Measurements from ENCODE around the gene S100A11.
A peak's percentile ranks its signal among the peaks of the same experiment; 100 is the strongest.

S100A11 gene

DNA sequence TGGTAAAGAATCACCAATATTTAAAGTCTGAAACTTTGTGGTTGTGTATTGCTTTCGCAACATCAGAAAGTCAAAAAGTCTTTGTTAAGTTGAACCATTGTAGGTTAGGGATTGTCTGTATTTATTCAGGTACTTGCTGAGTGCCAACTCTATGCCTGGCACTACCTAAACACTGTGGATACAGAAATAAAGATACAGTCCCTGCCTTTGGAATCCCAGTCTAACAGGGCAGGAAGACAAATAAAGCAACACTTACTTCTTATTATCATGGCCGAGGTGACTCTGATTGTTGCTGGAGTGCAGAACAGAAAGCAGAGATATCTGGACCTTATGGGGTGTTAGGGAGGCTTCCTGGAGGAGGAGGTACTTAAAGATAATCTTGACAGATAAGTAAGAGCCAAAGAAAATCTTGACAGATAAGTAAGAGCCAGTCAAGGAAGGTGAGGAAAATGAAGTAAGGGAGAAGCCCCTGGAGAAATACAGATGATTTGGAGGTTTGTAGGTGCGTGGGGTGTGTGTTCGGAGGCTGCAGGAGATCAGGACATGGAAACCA, 31.4 kb downstream of the S100A11 start:
- Mint-ChIP-seq H3K27ac (no peak overlapping the region), H3K4me1 (ENCODE audit: low read depth) (peaks cover 30% of the 10 kb centered on the region), H3K36me3 (ENCODE audit: low read depth) (no peaks in the 10 kb centered on the region), H3K27me3 (peaks cover 29% of the 10 kb centered on the region), H3K9me3 (no peaks in the 10 kb centered on the region), H3K4me3 (no peak overlapping the region)
- intact Hi-C loops (cut with micrococcal nuclease): no loop called here

DNA sequence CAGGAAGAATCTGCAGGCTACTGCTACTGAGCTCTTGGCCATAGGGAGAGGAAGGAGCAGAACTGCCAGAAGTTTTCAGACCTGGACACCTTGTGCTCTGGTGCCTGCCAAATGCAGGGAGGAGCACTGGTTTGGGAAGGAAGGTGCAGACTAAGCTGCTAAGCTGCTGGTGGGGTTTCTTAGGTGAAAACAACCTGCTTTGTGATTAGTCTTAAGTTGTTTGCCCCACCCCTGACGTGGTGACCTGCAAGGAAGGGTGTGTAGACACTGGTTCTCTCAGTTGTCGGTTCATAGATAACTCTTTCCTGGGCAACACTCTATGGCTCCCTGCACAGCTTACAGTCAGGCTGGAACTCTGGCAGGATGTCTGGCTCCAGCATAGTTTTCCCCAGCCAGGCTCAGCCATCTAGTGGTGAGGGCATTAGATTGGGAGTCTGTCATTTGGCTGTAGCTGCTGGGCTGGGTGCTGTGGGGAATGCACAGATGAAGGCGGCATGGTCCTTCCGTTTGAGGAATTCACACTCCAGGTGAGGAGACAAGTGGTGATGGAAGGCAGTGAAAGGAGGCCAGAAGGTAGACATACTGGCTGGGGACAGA, 32.9 kb downstream of the S100A11 start:
- intact Hi-C loops (cut with micrococcal nuclease): loop anchor here (5.0 kb wide), 1 partner anchor 33 kb away; the partner anchor contains the start of gene S100A11
- H3K4me1 Mint-ChIP-seq (ENCODE audit: low read depth): peaks cover 34% of the 10 kb centered on the region
- H3K9me3 Mint-ChIP-seq: no peaks in the 10 kb centered on the region
- H3K27me3 Mint-ChIP-seq: peaks cover 26% of the 10 kb centered on the region
- H3K36me3 Mint-ChIP-seq (ENCODE audit: low read depth): no peaks in the 10 kb centered on the region
- peak overlapping the region; percentile 45 for H3K27ac Mint-ChIP-seq
- H3K4me3 Mint-ChIP-seq: no peak overlapping the region

DNA sequence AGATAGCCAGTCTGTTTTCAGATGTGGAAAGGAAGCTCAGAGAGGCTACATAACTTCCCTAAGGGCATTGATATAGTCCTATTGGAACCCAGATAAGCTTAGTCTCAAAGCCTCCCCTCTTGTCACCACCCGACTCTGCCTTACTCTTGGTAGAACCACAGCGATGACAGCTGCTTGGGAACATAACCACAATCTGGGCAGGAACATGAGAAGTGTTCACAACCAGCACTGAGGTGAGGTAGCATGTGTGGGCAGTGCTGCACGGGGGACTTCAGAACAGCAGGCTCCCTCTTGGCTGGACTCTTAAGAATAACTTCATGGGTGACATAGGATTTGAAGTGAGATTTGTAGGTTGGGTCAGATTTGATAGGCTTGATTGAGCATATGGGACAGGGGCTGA, 33.8 kb downstream of the S100A11 start:
- intact Hi-C loops (cut with micrococcal nuclease): loop anchor here (5.0 kb wide), 1 partner anchor 34 kb away; the partner anchor contains the start of gene S100A11
- no peak overlapping the region for H3K4me3 Mint-ChIP-seq
- H3K36me3 Mint-ChIP-seq (ENCODE audit: low read depth): no peaks in the 10 kb centered on the region
- H3K27ac Mint-ChIP-seq: peak overlapping the region; percentile 45
- peaks cover 21% of the 10 kb centered on the region for H3K27me3 Mint-ChIP-seq
- H3K4me1 Mint-ChIP-seq (ENCODE audit: low read depth): peaks cover 34% of the 10 kb centered on the region
- H3K9me3 Mint-ChIP-seq: no peaks in the 10 kb centered on the region

DNA sequence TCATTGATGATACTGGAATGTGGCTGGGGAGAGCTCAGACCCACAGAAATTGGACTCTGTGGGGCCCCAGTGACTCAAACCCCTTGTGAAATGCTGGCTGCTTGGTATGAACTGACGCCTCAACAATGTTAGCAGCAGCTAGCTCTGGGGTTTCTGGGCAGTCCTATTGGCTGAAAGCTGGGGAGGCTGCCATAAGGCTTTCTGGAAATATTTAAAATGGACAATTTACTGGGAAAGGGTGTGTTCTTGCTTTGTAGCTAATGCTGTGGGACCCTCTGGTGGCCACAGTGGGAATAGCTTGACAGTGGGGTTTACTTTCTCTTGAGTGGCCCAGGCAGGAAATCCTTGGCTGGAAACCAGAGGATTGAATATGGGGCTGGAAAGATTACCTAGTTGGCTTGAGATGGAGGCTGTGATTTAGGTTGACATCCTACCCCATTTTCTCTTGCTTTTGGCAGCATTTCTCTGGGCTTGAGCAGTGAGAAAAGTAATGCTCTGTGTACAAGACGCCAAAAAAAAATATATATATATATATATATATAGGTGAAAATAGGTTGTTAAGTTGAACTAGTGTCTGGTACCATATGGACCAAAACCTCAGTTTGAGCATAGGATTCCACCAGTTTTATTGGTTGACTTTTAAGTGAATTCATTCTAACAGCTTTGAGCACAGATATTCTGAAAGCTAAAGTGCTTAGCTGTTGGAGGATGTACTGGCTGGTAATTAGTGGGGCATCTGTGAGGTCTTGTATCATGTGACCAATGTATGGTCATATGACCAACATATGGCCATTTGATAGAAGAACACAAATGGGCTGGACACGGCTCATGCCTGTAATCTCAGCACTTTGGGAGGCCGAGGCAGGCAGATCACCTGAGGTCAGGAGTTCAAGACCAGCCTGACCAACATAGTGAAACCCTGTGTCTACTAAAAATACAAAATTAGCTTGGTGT, 34.9 kb downstream of the S100A11 start:
- no peak overlapping the region for H3K4me3 Mint-ChIP-seq
- H3K36me3 Mint-ChIP-seq (ENCODE audit: low read depth): no peaks in the 10 kb centered on the region
- H3K27ac Mint-ChIP-seq: peak overlapping the region; percentile 85
- no peaks in the 10 kb centered on the region for H3K9me3 Mint-ChIP-seq
- H3K27me3 Mint-ChIP-seq: peaks cover 17% of the 10 kb centered on the region
- intact Hi-C loops (cut with micrococcal nuclease): loop anchor here (1.0 to 5.0 kb wide), 3 partner anchors 34 to 114 kb away; partner anchors contain the start of gene S100A11
- peaks cover 39% of the 10 kb centered on the region for H3K4me1 Mint-ChIP-seq (ENCODE audit: low read depth)

DNA sequence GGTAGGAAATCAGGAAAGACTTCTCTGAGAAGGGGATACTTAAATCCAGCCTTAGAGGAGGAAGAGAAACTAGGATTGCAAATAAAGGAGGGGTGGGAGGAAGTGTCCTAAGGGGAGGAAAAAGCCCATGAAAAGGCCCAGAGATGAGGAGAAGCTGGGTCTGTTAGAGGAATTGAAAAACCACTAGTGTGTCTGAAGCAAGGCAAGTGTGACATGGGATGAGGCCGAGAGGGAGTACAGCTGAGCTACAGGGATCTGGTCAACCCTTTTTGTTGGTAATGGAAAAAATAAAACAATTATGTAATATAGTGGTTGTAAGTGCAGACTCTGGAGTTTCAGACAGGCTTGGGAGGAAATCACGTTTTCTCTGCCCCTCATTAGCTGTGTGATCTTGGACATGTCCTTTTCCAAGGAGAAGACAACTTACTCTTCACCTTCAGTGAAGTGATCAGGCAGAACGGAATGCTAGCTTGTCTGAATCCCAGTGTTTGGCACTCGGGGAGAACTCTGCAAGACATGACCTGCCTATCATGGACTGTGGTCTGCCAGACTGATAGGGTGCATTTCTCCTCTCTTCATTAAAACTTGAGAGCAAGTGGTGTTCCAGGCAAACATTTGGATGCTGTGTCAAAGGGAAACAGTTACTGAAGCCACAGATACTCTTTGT, 35.7 kb downstream of the S100A11 start:
- H3K4me1 Mint-ChIP-seq (ENCODE audit: low read depth): peaks cover 39% of the 10 kb centered on the region
- intact Hi-C loops (cut with micrococcal nuclease): loop anchor here (1.0 to 5.0 kb wide), 3 partner anchors 33 to 113 kb away; partner anchors contain the start of gene S100A11
- H3K9me3 Mint-ChIP-seq: no peaks in the 10 kb centered on the region
- H3K27ac Mint-ChIP-seq: peak overlapping the region; percentile 85
- H3K27me3 Mint-ChIP-seq: peaks cover 17% of the 10 kb centered on the region
- no peak overlapping the region for H3K4me3 Mint-ChIP-seq
- no peaks in the 10 kb centered on the region for H3K36me3 Mint-ChIP-seq (ENCODE audit: low read depth)

DNA sequence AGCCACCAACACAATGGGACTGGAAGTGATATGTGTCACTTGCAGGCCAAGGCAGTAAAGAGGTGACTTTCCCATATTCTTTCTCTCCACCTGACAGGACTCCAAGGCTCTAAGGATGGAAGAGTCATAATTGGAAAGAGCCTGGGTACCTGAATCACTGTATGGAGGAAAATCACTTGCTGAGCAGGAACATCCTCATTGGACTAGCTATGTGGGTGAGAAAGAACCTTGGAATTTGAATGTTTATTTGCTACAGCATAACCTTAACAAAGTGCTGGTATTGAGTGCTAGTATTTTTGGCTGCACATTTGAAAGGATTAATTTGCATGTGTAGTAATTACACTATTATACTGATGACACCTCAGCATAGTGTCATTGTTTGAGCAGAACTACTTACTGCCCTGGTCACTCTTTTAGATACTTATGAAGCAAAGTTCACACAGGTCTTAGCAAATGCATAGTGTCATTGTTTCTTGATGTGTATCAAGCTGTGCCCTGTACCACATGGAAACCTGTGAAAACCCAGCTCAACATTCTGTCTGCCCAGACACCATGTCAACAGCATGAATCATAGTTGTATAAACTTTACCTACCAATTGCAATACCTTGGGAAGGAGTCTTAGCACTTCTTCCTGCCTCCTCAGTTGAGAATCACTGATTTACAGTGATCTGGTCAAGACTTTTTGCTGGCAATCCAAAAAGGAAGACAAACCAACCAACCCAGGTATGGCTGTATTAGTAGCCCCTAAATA, 38.0 kb downstream of the S100A11 start:
- H3K27me3 Mint-ChIP-seq: peaks cover 7% of the 10 kb centered on the region
- intact Hi-C loops (cut with micrococcal nuclease): no loop called here
- H3K27ac Mint-ChIP-seq: no peak overlapping the region
- H3K4me1 Mint-ChIP-seq (ENCODE audit: low read depth): peaks cover 45% of the 10 kb centered on the region
- H3K9me3 Mint-ChIP-seq: no peaks in the 10 kb centered on the region
- H3K36me3 Mint-ChIP-seq (ENCODE audit: low read depth): no peaks in the 10 kb centered on the region
- H3K4me3 Mint-ChIP-seq: no peak overlapping the region

DNA sequence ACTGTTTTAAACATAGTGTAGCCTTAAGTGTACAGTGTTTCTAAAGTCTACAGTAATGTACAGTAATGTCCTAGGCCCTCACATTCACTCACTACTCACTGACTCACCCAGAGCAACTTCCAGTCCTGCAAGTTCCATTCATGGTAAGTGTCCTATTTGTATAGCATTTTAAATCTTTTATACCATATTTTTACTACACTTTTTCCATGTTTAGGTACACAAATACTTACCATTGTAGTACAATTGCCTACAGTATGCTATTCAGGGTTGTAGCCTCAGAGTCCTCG, 39.6 kb downstream of the S100A11 start:
- H3K27me3 Mint-ChIP-seq: no peaks in the 10 kb centered on the region
- intact Hi-C loops (cut with micrococcal nuclease): no loop called here
- H3K27ac Mint-ChIP-seq: no peak overlapping the region
- H3K4me1 Mint-ChIP-seq (ENCODE audit: low read depth): peaks cover 38% of the 10 kb centered on the region
- H3K9me3 Mint-ChIP-seq: no peaks in the 10 kb centered on the region
- H3K4me3 Mint-ChIP-seq: no peak overlapping the region
- H3K36me3 Mint-ChIP-seq (ENCODE audit: low read depth): peaks cover 12% of the 10 kb centered on the region

DNA sequence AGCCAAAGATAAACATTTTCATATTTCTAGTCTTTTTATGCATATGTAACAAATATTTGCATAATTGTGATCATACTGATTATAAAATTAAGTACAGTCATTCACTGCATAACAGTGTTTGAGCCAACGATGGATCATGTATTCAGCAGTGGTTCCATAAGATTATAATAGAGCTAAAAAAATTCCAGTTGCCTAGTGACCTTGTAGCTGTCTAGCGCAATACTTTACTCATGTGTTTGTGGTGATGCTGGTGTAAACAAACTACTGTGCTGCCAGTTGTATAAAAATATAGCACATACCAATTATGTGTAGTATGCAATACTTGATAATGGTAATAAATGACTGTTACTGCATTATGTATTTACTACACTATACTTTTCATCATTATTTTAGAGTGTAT, 41.0 kb downstream of the S100A11 start:
- intact Hi-C loops (cut with micrococcal nuclease): loop anchor here (1.0 kb wide), 1 partner anchor 61 kb away; no protein-coding TSS in a partner anchor
- H3K27me3 Mint-ChIP-seq: no peaks in the 10 kb centered on the region
- H3K36me3 Mint-ChIP-seq (ENCODE audit: low read depth): peaks cover 27% of the 10 kb centered on the region
- peaks cover 40% of the 10 kb centered on the region for H3K4me1 Mint-ChIP-seq (ENCODE audit: low read depth)
- no peak overlapping the region for H3K27ac Mint-ChIP-seq
- H3K4me3 Mint-ChIP-seq: no peak overlapping the region
- H3K9me3 Mint-ChIP-seq: no peaks in the 10 kb centered on the region

DNA sequence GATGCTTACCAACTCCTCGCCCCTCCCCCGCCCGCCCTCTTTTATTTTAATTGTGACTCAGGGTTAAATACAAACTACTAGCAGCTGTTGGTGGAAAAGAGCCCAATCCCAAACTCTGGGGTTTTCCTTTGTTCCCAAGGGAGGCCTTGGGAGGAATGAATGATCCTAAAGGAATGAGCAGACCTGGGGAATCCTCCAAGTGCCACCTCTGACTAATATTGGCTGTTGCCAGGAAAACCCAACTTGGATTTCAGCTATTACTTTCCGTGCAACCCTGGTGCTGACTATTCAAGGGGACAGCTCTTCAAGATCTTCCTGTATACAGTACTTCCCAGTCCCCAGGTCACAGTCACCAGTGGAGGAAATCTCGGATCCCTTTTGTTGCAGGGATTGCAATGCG, 41.8 kb downstream of the S100A11 start:
- H3K4me1 Mint-ChIP-seq (ENCODE audit: low read depth): peaks cover 41% of the 10 kb centered on the region
- H3K4me3 Mint-ChIP-seq: no peak overlapping the region
- H3K9me3 Mint-ChIP-seq: no peaks in the 10 kb centered on the region
- intact Hi-C loops (cut with micrococcal nuclease): loop anchor here (1.0 kb wide), 1 partner anchor 61 kb away; no protein-coding TSS in a partner anchor
- H3K36me3 Mint-ChIP-seq (ENCODE audit: low read depth): peaks cover 35% of the 10 kb centered on the region
- H3K27ac Mint-ChIP-seq: peak overlapping the region; percentile 58
- no peaks in the 10 kb centered on the region for H3K27me3 Mint-ChIP-seq

DNA sequence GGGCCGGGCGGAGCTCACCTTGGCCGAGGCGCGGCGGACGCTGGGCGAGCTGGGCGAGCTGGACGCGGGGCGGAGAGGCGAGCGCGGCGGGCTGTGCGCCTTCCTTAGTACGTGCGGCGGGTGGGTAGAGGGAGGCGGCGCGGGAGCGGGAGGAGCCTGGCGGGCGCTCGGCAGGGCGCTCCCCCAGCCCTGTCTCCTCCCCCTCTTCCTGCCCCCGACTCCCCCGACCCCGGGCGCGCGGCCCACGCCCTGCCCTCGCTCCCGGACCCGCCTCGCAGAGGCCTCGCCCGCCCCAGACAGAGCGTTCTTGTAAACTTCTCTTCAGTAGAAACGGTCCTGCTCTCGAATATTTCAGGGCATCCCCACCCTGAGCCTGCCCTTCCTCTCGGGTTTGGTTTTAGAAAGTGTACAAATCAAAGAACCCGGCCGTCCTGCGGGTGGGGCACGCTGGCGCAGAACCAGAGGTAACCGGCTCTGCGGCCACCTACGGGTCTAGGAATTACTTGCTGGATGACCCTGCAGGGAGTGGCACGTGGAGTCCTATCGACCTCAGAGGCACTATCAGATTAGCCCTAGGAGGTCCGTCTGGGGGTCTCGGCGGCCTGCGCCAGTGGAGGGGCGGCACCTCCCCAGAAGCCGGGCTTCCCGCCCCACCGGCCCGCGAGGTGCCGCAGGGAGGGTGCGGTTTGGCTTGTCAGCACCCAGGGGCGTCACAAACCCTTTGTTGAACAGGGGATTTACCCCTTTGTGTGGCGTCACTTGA, 42.9 kb downstream of the S100A11 start, which contains the start of gene S100A10:
S100A10 (minus strand) TSS at position 126 of the 763 bp plus-strand sequence. CDS start 7,629 bp downstream, outside the sequence.
- Mint-ChIP-seq H3K27me3 (no peaks in the 10 kb centered on the region), H3K4me1 (ENCODE audit: low read depth) (peaks cover 52% of the 10 kb centered on the region), H3K36me3 (ENCODE audit: low read depth) (peaks cover 38% of the 10 kb centered on the region), H3K4me3 (peak within 1 kb of the TSS; percentile 93), H3K27ac (peak within 1 kb of the TSS; percentile 97), H3K9me3 (no peaks in the 10 kb centered on the region)
- intact Hi-C loops (cut with micrococcal nuclease): no loop called here

DNA sequence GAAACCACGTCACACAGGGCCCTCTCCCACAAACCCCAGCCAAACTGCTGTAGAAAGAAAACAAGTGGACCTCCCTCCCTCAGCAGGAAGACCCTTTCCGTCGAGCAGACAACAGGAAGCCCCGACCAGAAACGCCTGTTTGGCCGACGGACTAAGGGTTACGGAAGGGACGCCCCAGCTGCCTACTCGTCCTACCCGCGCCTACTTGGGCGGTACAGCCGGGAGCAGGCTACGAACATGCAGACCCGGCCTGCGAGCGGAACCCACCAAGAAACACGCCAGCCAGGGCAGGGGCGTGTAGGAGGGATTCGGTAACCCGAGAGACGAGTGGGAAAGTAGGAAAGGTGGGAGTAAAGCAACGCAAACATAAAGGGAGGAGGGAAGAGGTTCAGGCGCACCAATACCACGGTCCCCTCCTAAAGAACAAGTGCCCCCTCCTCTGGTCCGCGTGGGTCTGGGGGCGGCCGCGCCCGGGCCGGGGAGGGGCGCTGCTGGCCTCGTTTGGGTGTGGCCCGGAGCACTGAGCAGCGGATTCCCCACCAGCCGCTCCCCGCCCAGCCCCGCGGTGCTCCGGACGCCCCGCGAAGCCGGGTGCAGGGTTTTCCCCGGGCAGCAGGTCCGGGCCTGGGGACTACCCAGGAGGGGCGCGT, 43.6 kb downstream of the S100A11 start:
- intact Hi-C loops (cut with micrococcal nuclease): no loop called here
- peak overlapping the region; percentile 97 for H3K27ac Mint-ChIP-seq
- H3K9me3 Mint-ChIP-seq: no peaks in the 10 kb centered on the region
- H3K36me3 Mint-ChIP-seq (ENCODE audit: low read depth): peaks cover 44% of the 10 kb centered on the region
- H3K4me1 Mint-ChIP-seq (ENCODE audit: low read depth): peaks cover 59% of the 10 kb centered on the region
- peak overlapping the region; percentile 93 for H3K4me3 Mint-ChIP-seq
- H3K27me3 Mint-ChIP-seq: no peaks in the 10 kb centered on the region

All from dendritic cell treated with granulocyte-macrophage colony-stimulating factor and Interleukin-4, amounts not matched to agents 40 ng/mL and 50 ng/mL, for 4 days (primary cell).